ENCODE results near the gene CLDN4. TPM values are rescaled to one million over a fixed set of nuclear protein-coding genes. Genes with fewer than 3 reads are reported as not detected.

Gene CLDN4
- total RNA-seq, 5 donors from 2014 or later (not counting 1 experiment from before 2014, with no cell fraction given), result 0.53 to 1.3 (median 0.79) TPM; not detected in 2

DNA sequence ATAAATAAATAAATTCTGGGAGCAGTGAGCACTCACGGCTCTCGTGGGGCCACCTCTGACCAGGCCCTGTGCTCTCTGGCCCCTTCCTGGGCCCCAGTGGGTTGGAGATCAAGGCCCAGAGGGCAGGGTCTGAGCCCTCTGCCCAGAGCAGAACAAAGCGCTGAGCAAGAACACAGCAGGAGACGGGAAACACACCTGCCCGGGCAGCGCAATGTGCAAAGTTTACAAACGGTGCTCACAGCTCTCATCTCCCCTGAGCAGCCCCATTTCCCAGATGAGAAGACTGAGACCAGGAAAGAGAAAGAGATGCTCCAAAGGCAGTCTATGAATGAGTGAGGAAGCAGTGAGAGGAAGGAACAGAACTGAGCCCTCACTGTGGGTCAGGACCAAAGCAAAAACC lies 8.5 kb downstream of the CLDN4 start:
- Mint-ChIP-seq H3K27ac (no peak overlapping the region), H3K4me3 (peak overlapping the region in 1 of 3 donors; percentile 20)
- POLR2A ChIA-PET, result interaction anchor here in 1 of 2 donors (0.6 kb wide), 1 partner anchor 12 kb away, joined by 3 read pairs; no protein-coding TSS in a partner anchor

DNA sequence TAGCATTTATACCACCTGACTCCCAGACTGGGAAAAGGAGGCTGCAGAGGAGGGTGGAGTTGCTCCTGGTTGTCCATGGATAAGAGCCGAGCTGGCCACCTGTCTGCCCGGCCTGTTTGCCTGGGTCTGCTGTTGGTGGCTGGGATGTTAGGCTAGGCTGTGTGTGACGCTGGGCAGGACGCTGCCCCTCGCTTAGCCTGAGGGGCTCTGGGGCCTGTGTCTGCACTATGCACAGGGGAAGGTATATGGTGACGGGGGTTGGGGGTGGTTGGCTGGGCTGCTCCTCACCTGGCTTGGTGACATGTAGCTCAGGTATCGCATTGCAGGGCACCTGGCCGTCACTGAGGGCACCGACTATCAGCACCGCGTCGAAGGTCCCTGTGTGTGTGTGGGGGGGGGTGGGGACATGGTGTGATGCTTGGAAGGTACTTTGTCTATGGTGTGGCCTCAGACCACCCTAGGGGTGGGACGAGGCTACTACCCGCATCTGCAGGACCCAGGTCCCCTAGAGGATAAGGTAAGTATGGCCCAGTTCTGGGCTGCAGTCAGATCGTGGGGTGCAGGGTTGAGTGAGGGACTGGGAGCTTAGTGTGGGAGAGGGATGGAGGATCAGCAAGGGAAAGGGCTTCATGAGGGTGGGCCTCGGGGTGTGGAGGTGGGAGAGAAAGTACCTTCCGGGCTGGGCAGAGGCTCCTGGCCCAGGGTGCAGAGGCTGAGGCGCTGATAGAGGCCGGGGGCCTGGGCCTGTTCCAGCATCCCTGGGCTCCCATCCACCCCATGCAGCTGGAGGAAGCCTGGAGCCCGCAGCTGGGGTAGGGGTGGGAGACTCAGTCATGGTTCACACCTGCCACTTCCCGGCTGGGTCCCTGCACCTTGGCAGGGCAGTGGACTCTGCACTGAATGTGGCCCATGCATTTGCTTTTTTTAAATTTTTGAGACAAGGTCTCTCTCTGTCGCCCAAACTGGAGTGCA lies 9.2 kb downstream of the CLDN4 start:
- Mint-ChIP-seq H3K9me3 (no peaks in the 10 kb centered on the region), H3K27me3 (no peaks in the 10 kb centered on the region), H3K27ac (no peak overlapping the region), H3K36me3 (no peaks in the 10 kb centered on the region), H3K4me3 (peak overlapping the region in 2 of 3 donors; percentile 20 to 45), H3K4me1 (peaks cover 7 to 12% (median 11%) of the 10 kb centered on the region in 3 donors)
- Histone ChIP-seq H3K9me3 (no peaks in the 10 kb centered on the region), H3K4me3 (ENCODE audit: control insufficient read depth in 1 of 2, extremely low read depth in 1 of 2, low read length in 1 of 2) (no peak overlapping the region), H3K36me3 (ENCODE audit: control insufficient read depth in 2 of 2, extremely low read depth in 1 of 2, insufficient read depth in 1 of 2, low read length in 1 of 2) (no peaks in the 10 kb centered on the region), H3K4me1 (ENCODE audit: control insufficient read depth in 1 of 2, extremely low read depth in 1 of 2, insufficient read depth in 2 of 2, low read length in 2 of 2) (peaks cover 0 to 21% of the 10 kb centered on the region in 2 experiments), H3K27me3 (replicated peaks in 1 of 2; ENCODE audit: control insufficient read depth in 2 of 2, extremely low read depth in 1 of 2, insufficient read depth in 2 of 2, low read length in 1 of 2) (peaks cover 0 to 10% of the 10 kb centered on the region in 2 experiments), H3K27ac (ENCODE audit: low read length) (no peak overlapping the region)
- ATAC-seq (replicated peaks in 1 of 4), result no peak
- WGBS (ENCODE audit: insufficient coverage), result 90% methylated on average over 19 of the region's 22 CpGs
- ChIA-PET CTCF (no interaction called here), POLR2A (no interaction called here)
- no peak for DNase-seq

More for the DNA sequence above, 8.5 kb downstream of the CLDN4 start:
- H3K9me3 Mint-ChIP-seq, result no peaks in the 10 kb centered on the region
- no peaks in the 10 kb centered on the region for H3K36me3 Mint-ChIP-seq
- CTCF ChIA-PET, result no interaction called here
- 100% methylated on average over 1 of the region's 7 CpGs for WGBS (ENCODE audit: insufficient coverage)
- DNase-seq (no peak), ATAC-seq (replicated peaks in 1 of 4) (no peak)
- Histone ChIP-seq H3K9me3 (no peaks in the 10 kb centered on the region), H3K27ac (ENCODE audit: low read length) (no peak overlapping the region), H3K4me1 (ENCODE audit: control insufficient read depth in 1 of 2, extremely low read depth in 1 of 2, insufficient read depth in 2 of 2, low read length in 2 of 2) (peaks cover 0 to 21% of the 10 kb centered on the region in 2 experiments), H3K27me3 (replicated peaks in 1 of 2; ENCODE audit: control insufficient read depth in 2 of 2, extremely low read depth in 1 of 2, insufficient read depth in 2 of 2, low read length in 1 of 2) (peaks cover 0 to 10% of the 10 kb centered on the region in 2 experiments), H3K4me3 (ENCODE audit: control insufficient read depth in 1 of 2, extremely low read depth in 1 of 2, low read length in 1 of 2) (no peak overlapping the region), H3K36me3 (ENCODE audit: control insufficient read depth in 2 of 2, extremely low read depth in 1 of 2, insufficient read depth in 1 of 2, low read length in 1 of 2) (no peaks in the 10 kb centered on the region)
- H3K4me1 Mint-ChIP-seq, result peaks cover 7 to 10% (median 9%) of the 10 kb centered on the region in 3 donors
- no peaks in the 10 kb centered on the region for H3K27me3 Mint-ChIP-seq

DNA sequence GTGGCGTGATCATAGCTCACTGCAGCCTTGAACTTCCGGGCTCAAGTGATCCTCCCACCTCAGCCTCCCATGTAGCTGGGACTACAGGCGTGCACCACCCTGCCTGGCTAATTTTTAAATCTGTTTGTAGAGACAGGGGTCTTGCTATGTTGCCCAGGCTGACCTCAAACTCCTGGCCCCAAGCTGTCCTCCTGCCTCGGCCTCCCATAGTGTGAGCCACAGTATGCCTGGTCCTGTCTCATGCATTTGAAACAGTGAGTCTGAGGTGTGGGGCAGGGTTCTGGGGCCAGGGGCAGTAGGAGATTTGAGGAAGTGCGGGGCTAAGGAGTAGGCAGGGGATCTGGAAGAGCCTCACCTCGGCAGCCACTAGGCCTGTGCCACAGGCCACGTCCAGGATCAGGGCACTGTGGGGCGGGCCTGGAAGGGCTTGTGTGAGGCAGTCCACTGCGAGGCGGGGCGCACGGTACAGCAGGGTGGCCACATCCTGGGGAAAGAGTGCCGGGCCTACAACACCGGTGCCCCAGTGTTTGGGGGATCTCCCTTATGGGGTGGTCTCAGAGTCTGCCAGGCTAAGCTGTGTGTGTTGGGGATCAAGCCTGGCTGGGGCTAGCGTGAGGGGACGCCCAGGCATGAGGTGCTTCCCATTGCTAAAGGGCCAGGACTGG lies 10.1 kb downstream of the CLDN4 start:
- Mint-ChIP-seq H3K27ac (no peak overlapping the region), H3K4me1 (peaks cover 7 to 14% (median 11%) of the 10 kb centered on the region in 3 donors), H3K4me3 (peak overlapping the region in 2 of 3 donors; percentile 9 to 81), H3K9me3 (no peaks in the 10 kb centered on the region), H3K36me3 (no peaks in the 10 kb centered on the region), H3K27me3 (no peaks in the 10 kb centered on the region)
- CTCF ChIA-PET, result no interaction called here
- POLR2A ChIA-PET, result no interaction called here
- Histone ChIP-seq H3K27ac (ENCODE audit: low read length) (no peak overlapping the region), H3K36me3 (ENCODE audit: control insufficient read depth in 2 of 2, extremely low read depth in 1 of 2, insufficient read depth in 1 of 2, low read length in 1 of 2) (no peaks in the 10 kb centered on the region), H3K27me3 (replicated peaks in 1 of 2; ENCODE audit: control insufficient read depth in 2 of 2, extremely low read depth in 1 of 2, insufficient read depth in 2 of 2, low read length in 1 of 2) (peaks cover 0 to 10% of the 10 kb centered on the region in 2 experiments), H3K4me3 (ENCODE audit: control insufficient read depth in 1 of 2, extremely low read depth in 1 of 2, low read length in 1 of 2) (no peak overlapping the region), H3K4me1 (ENCODE audit: control insufficient read depth in 1 of 2, extremely low read depth in 1 of 2, insufficient read depth in 2 of 2, low read length in 2 of 2) (peaks cover 0 to 21% of the 10 kb centered on the region in 2 experiments), H3K9me3 (no peaks in the 10 kb centered on the region)
- 90% methylated on average over 13 of the region's 16 CpGs for WGBS (ENCODE audit: insufficient coverage)
- DNase-seq (no peak), ATAC-seq (replicated peaks in 1 of 4) (no peak)

DNA sequence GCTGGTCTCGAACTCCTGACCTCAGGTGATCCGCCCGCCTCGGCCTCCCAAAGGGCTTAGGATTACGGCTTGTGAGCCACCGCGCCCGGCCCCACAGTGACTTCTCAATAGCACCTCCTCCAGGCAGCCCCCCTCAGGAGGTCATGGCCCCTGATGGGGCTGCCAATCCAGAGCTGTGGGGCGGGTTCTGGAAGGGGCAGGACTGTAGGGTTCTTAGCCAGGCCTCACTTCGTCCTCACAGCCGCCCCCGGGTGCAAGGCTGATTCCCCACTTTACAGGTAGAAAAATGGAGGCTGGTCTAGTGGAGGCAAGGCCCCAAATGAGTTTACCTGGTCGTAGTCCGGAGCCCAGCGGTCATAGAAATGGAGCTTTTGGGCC lies 10.9 kb downstream of the CLDN4 start:
- peaks cover 7 to 14% (median 11%) of the 10 kb centered on the region in 3 donors for H3K4me1 Mint-ChIP-seq
- Histone ChIP-seq H3K4me3 (ENCODE audit: control insufficient read depth in 1 of 2, extremely low read depth in 1 of 2, low read length in 1 of 2) (peak overlapping the region in 1 of 2 donors; percentile 57), H3K4me1 (ENCODE audit: control insufficient read depth in 1 of 2, extremely low read depth in 1 of 2, insufficient read depth in 2 of 2, low read length in 2 of 2) (peaks cover 0 to 21% of the 10 kb centered on the region in 2 experiments), H3K27me3 (replicated peaks in 1 of 2; ENCODE audit: control insufficient read depth in 2 of 2, extremely low read depth in 1 of 2, insufficient read depth in 2 of 2, low read length in 1 of 2) (peaks cover 0 to 10% of the 10 kb centered on the region in 2 experiments), H3K36me3 (ENCODE audit: control insufficient read depth in 2 of 2, extremely low read depth in 1 of 2, insufficient read depth in 1 of 2, low read length in 1 of 2) (no peaks in the 10 kb centered on the region), H3K9me3 (no peaks in the 10 kb centered on the region), H3K27ac (ENCODE audit: low read length) (no peak overlapping the region)
- H3K36me3 Mint-ChIP-seq, result no peaks in the 10 kb centered on the region
- ChIA-PET POLR2A (no interaction called here), CTCF (no interaction called here)
- H3K27me3 Mint-ChIP-seq, result no peaks in the 10 kb centered on the region
- no peaks in the 10 kb centered on the region for H3K9me3 Mint-ChIP-seq
- H3K4me3 Mint-ChIP-seq, result peak overlapping the region; percentile 81 to 86 (median 84)
- 100% methylated on average over 6 of the region's 15 CpGs for WGBS (ENCODE audit: insufficient coverage)
- DNase-seq (no peak), ATAC-seq (replicated peaks in 1 of 4) (no peak)
- no peak overlapping the region for H3K27ac Mint-ChIP-seq

DNA sequence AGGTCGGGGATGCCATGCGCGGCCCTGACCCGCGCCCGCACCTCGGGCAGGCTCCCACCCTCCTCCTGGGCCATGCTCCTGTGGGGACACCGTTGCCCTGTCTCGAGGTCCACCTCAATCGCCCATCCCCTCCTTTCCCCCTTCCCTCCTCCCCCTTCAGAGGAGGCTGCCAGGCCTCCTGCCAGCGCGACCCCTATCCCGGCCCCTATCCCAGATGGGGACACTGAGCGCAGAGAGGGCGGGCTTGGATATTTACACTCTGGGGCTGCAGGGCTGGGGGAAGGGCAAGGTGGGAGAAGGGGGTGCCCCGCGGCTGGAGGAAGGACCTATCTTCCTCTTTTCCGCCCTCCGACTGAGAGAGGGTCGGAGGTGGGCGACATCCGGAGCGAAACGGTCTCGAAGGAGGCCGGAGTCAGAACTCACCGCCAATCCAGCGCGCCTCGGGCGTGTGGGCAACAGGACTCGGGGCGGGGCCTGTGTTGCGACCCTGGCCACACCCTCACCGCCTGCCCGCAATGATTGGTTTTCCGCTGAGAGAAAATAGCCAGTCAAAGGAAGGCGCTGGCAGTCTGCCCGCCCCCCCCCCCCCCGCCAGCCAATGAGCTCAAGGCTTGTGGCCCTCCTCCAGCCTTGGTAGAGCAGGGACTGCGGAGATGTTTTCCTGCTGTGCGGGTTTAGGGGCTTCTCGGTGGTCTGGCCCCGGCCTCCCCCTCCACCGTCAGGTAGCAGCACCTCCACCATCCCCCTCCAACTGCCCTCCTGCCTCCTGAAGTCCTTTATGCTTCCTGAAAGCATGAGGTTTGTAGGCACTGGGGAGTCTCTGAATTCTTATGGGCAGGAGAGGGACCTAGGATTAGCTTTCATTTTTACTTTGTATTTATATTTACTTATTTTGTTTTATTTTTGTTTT lies 11.5 kb downstream of the CLDN4 start, which contains the start of gene METTL27:
Gene METTL27, minus strand, starts transcription at position 450 of the 910 bp plus-strand sequence. Its CDS starts 376 bp downstream, at position 74.
- peaks cover 0 to 21% of the 10 kb centered on the region in 2 experiments for H3K4me1 ChIP-seq (ENCODE audit: control insufficient read depth in 1 of 2, extremely low read depth in 1 of 2, insufficient read depth in 2 of 2, low read length in 2 of 2)
- no peaks in the 10 kb centered on the region for H3K9me3 ChIP-seq
- no peaks in the 10 kb centered on the region for H3K36me3 ChIP-seq (ENCODE audit: control insufficient read depth in 2 of 2, extremely low read depth in 1 of 2, insufficient read depth in 1 of 2, low read length in 1 of 2)
- H3K27ac ChIP-seq (ENCODE audit: low read length), result no peak within 1 kb of the TSS
- peaks cover 7 to 14% (median 11%) of the 10 kb centered on the region in 3 donors for H3K4me1 Mint-ChIP-seq
- peak within 1 kb of the TSS; percentile 81 to 86 (median 84) for H3K4me3 Mint-ChIP-seq
- ATAC-seq (replicated peaks in 1 of 4) (peak; percentile 99 to 100 (median 100)), DNase-seq (peak; percentile 74 to 91 (median 87))
- H3K9me3 Mint-ChIP-seq, result no peaks in the 10 kb centered on the region
- peak within 1 kb of the TSS; percentile 57 to 60 for H3K4me3 ChIP-seq (ENCODE audit: control insufficient read depth in 1 of 2, extremely low read depth in 1 of 2, low read length in 1 of 2)
- whole genome bisulfite sequencing (ENCODE audit: insufficient coverage), result 15% methylated on average over 27 of the region's 45 CpGs
- CTCF ChIA-PET, result interaction anchor here (0.6 to 1.5 kb wide), 4 partner anchors 12 to 264 kb away, joined by 3 to 8 read pairs (median 4); partner anchors contain the start of gene TBL2 (in 1 of the 2)
- H3K27ac Mint-ChIP-seq, result peak within 1 kb of the TSS; percentile 63 to 82
- no peaks in the 10 kb centered on the region for H3K36me3 Mint-ChIP-seq
- H3K27me3 ChIP-seq (replicated peaks in 1 of 2; ENCODE audit: control insufficient read depth in 2 of 2, extremely low read depth in 1 of 2, insufficient read depth in 2 of 2, low read length in 1 of 2), result peaks cover 0 to 10% of the 10 kb centered on the region in 2 experiments
- POLR2A ChIA-PET, result interaction anchor here (0.6 to 0.7 kb wide), 5 partner anchors 14 to 328 kb away, joined by 3 to 5 read pairs (median 3); no protein-coding TSS in a partner anchor
- H3K27me3 Mint-ChIP-seq, result no peaks in the 10 kb centered on the region

Measured in T-cell (primary cell).